Measurements from ENCODE around the gene PANK2. TPM values are rescaled to one million over a fixed set of nuclear protein-coding genes. Genes with fewer than 3 reads are reported as not detected.

The PANK2 gene
- total RNA-seq, 1 experiment from 2014 or later = 41.6 TPM

GRCh38 chr20:3874194-3874844 lies 14.9 kb upstream of the PANK2 start:
- Histone ChIP-seq H2AFZ (ENCODE audit: low read depth, low read length, poor library complexity, severe bottlenecking) (no peak overlapping the region), H3K4me3 (replicated peaks in 1 of 2; ENCODE audit: low read depth in 1 of 2, low read length in 2 of 2) (no peak overlapping the region), H4K20me1 (ENCODE audit: insufficient read depth) (no peaks in the 10 kb centered on the region), H3K4me2 (ENCODE audit: low read length) (no peak overlapping the region), H3K27me3 (ENCODE audit: insufficient read depth, low read length) (no peaks in the 10 kb centered on the region), H3K9me2 (ENCODE audit: insufficient read depth) (no peaks in the 10 kb centered on the region), H3K79me2 (ENCODE audit: insufficient read depth, low read length) (no peaks in the 10 kb centered on the region), H3K36me3 (ENCODE audit: control insufficient read depth in 1 of 2, insufficient read depth in 2 of 2, low read length in 2 of 2) (peaks cover 11 to 20% of the 10 kb centered on the region in 2 experiments; a peak in 3 of 4 replicates), H3K9me3 (ENCODE audit: control insufficient read depth in 1 of 2, insufficient read depth in 1 of 2, low read depth in 1 of 2, low read length in 2 of 2) (no peaks in the 10 kb centered on the region), H3K9ac (ENCODE audit: low read length) (no peak overlapping the region), H3K27ac (ENCODE audit: low read depth, low read length) (no peak overlapping the region), H3K4me1 (ENCODE audit: control insufficient read depth in 1 of 2, insufficient read depth in 2 of 2, low read length in 2 of 2) (no peaks in the 10 kb centered on the region)
- intact Hi-C loops (cut with micrococcal nuclease) = no loop called here
- RAD21 ChIA-PET (ENCODE audit: low non-redundant PET in 1 of 2, low total read pairs in 2 of 2, uncharacterized antibody in 2 of 2, unreplicated experiment in 2 of 2) = no interaction called here
- POLR2A ChIA-PET = no interaction called here
- no TSS peak for BruUV-seq (replicated peaks)
- ATAC-seq (no peak), DNase-seq (ENCODE audit: low read depth, low spot score) (no peak)
- CTCF ChIA-PET = no interaction called here
- no peak for TF ChIP-seq EGR1 (IDR thresholded peaks at IDR 0.05; ENCODE audit: low read depth)
- no peak for TF ChIP-seq ZFX (IDR thresholded peaks at IDR 0.05)
- TF ChIP-seq MAX (IDR thresholded peaks at IDR 0.05) = no peak
- TF ChIP-seq POLR2AphosphoS5 (IDR thresholded peaks at IDR 0.05; ENCODE audit: low read depth, low read length) = peak; percentile 37; the same call in 1 of the 2 replicates
- TF ChIP-seq TCF7L2 (IDR thresholded peaks at IDR 0.05; ENCODE audit: borderline replicate concordance, extremely low read depth, insufficient read depth, insufficient read length) = no peak
- TF ChIP-seq SIN3A (IDR thresholded peaks at IDR 0.05; ENCODE audit: low read depth) = no peak
- no peak for TF ChIP-seq FOSL1 (IDR thresholded peaks at IDR 0.05; ENCODE audit: low read depth)
- TF ChIP-seq REST (IDR thresholded peaks at IDR 0.05; ENCODE audit: low read depth) = no peak
